Central memory CD8-positive, alpha-beta T cell (primary cell): ENCODE measurements around the gene CPNE4.

ENCODE experiments used
- ATAC-seq: fragments of 150-1000 bp; cut with Tn5 transposase; replicated peaks from 2 replicates; pipeline ENCODE4 v1.10.0; 2022; ENCODE audit warnings: mild to moderate bottlenecking, moderate FRiP score, moderate number of reproducible peaks; ENCODE audit not compliant: poor library complexity, severe bottlenecking; ENCODE audit errors: extremely low read depth
- DNase-seq, 2 donors: peaks; one replicate each; pipeline ENCODE4 v3.0.0; 2021; ENCODE audit warnings: low spot score in 2 of 2
- H3K27ac Mint-ChIP-seq: one replicate; pipeline ENCODE4 v1.8.0; 2022; ENCODE audit warnings: low read depth, mild to moderate bottlenecking, moderate library complexity, mixed read lengths
- H3K27me3 Mint-ChIP-seq: one replicate; pipeline ENCODE4 v1.8.0; 2022; ENCODE audit warnings: mixed read lengths
- H3K36me3 Mint-ChIP-seq: one replicate; pipeline ENCODE4 v1.8.0; 2022; ENCODE audit warnings: mild to moderate bottlenecking, moderate library complexity, mixed read lengths; ENCODE audit not compliant: insufficient read depth
- H3K4me1 Mint-ChIP-seq: one replicate; pipeline ENCODE4 v1.8.0; 2022; ENCODE audit warnings: mixed read lengths
- H3K4me3 Mint-ChIP-seq: one replicate; pipeline ENCODE4 v1.8.0; 2022; ENCODE audit warnings: mild to moderate bottlenecking, moderate library complexity, mixed read lengths
- H3K9me3 Mint-ChIP-seq: one replicate; pipeline ENCODE4 v1.8.0; 2022; ENCODE audit warnings: mixed read lengths

The CPNE4 gene

DNA sequence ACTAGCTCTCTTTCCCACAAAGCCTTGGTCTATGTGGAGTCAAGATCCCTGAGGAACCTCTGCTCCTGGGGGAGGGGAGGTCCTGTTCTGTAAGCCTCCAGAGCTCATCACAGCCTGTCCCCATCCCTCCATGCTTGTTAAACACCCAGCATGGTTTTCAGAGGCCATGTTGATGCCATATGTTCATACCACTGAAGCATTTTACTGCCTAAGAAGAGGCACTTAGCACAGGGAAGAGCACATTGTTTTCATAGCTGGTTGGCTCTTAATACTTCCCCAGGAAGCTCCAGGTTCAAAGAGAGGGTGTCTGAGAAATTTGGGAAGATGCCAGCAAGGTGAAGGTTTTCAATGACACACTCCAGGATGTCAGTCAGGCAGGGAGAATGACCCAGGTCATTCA, 25.6 kb downstream of the CPNE4 start:
- Mint-ChIP-seq H3K9me3 (no peaks in the 10 kb centered on the region), H3K4me3 (no peak overlapping the region), H3K27me3 (peaks cover 7% of the 10 kb centered on the region), H3K4me1 (no peaks in the 10 kb centered on the region), H3K27ac (no peak overlapping the region), H3K36me3 (no peaks in the 10 kb centered on the region)
- ATAC-seq = no peak
- DNase-seq = no peak

DNA sequence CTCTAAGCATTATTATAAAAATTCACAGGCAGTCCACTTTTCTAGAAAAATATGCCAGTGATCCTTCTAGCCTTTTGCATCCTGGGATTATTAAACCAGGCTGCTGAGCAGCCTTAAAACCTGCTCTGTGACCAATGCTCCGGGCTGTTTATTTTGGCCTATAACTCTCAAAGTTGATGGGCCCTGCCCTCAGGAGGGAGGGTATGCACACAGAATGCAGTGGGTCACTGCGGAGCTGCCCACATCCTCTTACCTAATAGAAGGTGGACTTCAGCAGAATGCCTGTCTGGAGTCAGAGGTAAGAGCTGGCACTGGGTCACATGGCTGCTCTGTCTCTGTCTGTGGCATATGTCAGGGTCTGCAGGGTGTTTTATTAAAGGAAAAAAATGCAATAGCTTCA, 26.0 kb downstream of the CPNE4 start:
- Mint-ChIP-seq H3K4me3 (no peak overlapping the region), H3K9me3 (no peaks in the 10 kb centered on the region), H3K4me1 (no peaks in the 10 kb centered on the region), H3K27me3 (peaks cover 3% of the 10 kb centered on the region), H3K36me3 (no peaks in the 10 kb centered on the region), H3K27ac (no peak overlapping the region)
- DNase-seq (no peak), ATAC-seq (no peak)

- H3K27me3 Mint-ChIP-seq = no peaks in the 10 kb centered on the region
- ATAC-seq (no peak), DNase-seq (no peak)
- no peaks in the 10 kb centered on the region for H3K36me3 Mint-ChIP-seq
- no peak overlapping the region for H3K4me3 Mint-ChIP-seq
- no peak overlapping the region for H3K27ac Mint-ChIP-seq
- H3K4me1 Mint-ChIP-seq = no peaks in the 10 kb centered on the region
- no peaks in the 10 kb centered on the region for H3K9me3 Mint-ChIP-seq
These were observed 27.2 kb downstream of the CPNE4 start for GRCh38 chr3:132007617-132008016.

- no peak overlapping the region for H3K27ac Mint-ChIP-seq
- H3K27me3 Mint-ChIP-seq = no peaks in the 10 kb centered on the region
- no peak for ATAC-seq
- no peak for DNase-seq
- no peaks in the 10 kb centered on the region for H3K4me1 Mint-ChIP-seq
- H3K4me3 Mint-ChIP-seq = no peak overlapping the region
- H3K36me3 Mint-ChIP-seq = no peaks in the 10 kb centered on the region
- no peaks in the 10 kb centered on the region for H3K9me3 Mint-ChIP-seq
These were observed 28.1 kb downstream of the CPNE4 start for GRCh38 chr3:132006605-132007204.

DNA sequence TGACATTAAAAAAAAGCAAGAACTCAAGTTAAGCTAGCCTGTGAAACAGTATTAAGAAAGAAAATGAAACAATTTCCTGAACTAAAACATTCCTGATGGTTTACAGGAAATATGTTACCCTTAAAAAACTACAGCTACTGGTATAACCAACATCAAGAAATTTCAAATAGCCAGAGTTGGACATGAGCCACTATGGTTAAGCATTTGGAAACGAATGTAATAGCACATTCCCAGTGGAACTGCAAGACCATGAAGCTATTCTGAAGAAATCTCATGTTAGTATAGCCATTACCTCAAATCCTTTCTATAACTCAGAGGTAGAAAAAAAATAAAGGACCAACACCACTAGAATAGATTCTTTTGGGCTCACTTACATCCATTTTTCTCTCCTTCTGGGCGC, 30.2 kb downstream of the CPNE4 start:
- Mint-ChIP-seq H3K4me1 (no peaks in the 10 kb centered on the region), H3K27me3 (peaks cover 4% of the 10 kb centered on the region), H3K4me3 (no peak overlapping the region), H3K36me3 (no peaks in the 10 kb centered on the region), H3K27ac (no peak overlapping the region), H3K9me3 (peaks cover 5% of the 10 kb centered on the region)
- no peak for DNase-seq
- ATAC-seq = no peak

GRCh38 chr3:132003685-132004084, 31.1 kb downstream of the CPNE4 start:
- ATAC-seq (no peak), DNase-seq (no peak)
- H3K27ac Mint-ChIP-seq = no peak overlapping the region
- H3K27me3 Mint-ChIP-seq = peaks cover 13% of the 10 kb centered on the region
- no peaks in the 10 kb centered on the region for H3K36me3 Mint-ChIP-seq
- no peak overlapping the region for H3K4me3 Mint-ChIP-seq
- peaks cover 5% of the 10 kb centered on the region for H3K9me3 Mint-ChIP-seq
- H3K4me1 Mint-ChIP-seq = no peaks in the 10 kb centered on the region

DNA sequence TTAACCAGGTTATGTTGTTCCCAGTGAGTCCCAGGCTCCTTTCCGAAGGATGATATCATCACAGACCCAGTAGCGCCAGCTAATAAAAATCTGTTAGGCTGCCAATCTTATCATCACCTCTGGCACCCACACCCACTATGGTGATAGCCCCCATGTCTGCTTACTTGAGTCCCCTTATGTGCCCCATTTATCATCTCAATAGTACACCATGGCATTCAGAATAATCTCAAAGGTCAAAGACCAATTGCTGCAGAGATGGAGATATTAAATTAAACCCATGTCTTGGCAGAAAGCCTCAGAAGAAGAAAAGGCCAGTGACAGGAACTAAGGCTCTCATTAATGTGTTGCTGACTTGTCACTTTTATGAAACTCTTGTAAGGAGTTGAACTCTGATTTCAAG, 32.8 kb downstream of the CPNE4 start:
- H3K4me3 Mint-ChIP-seq = no peak overlapping the region
- DNase-seq = no peak
- H3K9me3 Mint-ChIP-seq = peaks cover 5% of the 10 kb centered on the region
- H3K27ac Mint-ChIP-seq = no peak overlapping the region
- no peaks in the 10 kb centered on the region for H3K4me1 Mint-ChIP-seq
- no peak for ATAC-seq
- peaks cover 16% of the 10 kb centered on the region for H3K27me3 Mint-ChIP-seq
- no peaks in the 10 kb centered on the region for H3K36me3 Mint-ChIP-seq

GRCh38 chr3:132001036-132001435, 33.8 kb downstream of the CPNE4 start:
- ATAC-seq (no peak), DNase-seq (no peak)
- no peak overlapping the region for H3K27ac Mint-ChIP-seq

DNA sequence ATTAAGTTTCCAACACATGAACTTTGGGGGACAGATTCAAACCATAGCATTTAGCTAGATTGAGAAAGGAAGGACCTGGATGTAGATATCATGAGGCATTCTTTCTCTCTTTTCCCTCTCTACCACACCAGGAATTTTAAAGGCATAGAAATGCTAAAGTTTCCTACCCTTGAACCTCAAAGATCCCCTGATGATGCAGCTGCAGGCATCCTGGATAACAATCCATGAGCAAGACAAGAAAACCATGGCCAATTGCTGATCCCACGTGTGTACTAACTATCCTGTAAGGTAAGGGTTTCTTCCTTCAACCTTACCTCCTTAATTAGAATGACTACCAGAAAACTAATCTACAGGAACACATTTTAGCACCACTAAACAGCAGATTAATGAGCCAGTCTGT, 36.8 kb downstream of the CPNE4 start:
- Mint-ChIP-seq H3K4me3 (no peak overlapping the region), H3K9me3 (peaks cover 5% of the 10 kb centered on the region), H3K27me3 (peaks cover 16% of the 10 kb centered on the region), H3K4me1 (no peaks in the 10 kb centered on the region), H3K36me3 (no peaks in the 10 kb centered on the region), H3K27ac (no peak overlapping the region)
- DNase-seq (no peak), ATAC-seq (no peak)

More at GRCh38 chr3:132001036-132001435, 33.8 kb downstream of the CPNE4 start:
- Mint-ChIP-seq H3K4me3 (no peak overlapping the region), H3K27me3 (peaks cover 16% of the 10 kb centered on the region), H3K36me3 (no peaks in the 10 kb centered on the region), H3K9me3 (peaks cover 5% of the 10 kb centered on the region), H3K4me1 (no peaks in the 10 kb centered on the region)

DNA sequence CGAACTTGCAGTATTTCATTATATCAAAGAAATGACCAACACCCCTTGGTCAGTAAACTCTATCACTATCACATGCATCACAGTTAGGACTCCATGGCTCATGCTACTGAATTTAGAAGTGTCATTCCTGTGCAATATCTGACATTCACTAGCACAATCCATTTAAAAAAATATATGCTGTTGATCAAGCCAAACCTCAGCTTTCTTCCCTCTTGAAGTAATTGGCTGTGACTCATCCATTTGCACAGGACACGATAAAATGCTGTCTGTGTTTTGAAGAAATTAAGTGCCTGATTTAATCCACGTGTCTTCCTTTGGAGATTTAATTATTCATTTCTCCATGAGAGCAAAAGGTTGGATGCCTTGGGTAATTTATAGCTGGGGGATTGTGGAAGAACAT, 38.9 kb downstream of the CPNE4 start:
- DNase-seq = no peak
- H3K27me3 Mint-ChIP-seq = peaks cover 16% of the 10 kb centered on the region
- H3K9me3 Mint-ChIP-seq = no peaks in the 10 kb centered on the region

DNA sequence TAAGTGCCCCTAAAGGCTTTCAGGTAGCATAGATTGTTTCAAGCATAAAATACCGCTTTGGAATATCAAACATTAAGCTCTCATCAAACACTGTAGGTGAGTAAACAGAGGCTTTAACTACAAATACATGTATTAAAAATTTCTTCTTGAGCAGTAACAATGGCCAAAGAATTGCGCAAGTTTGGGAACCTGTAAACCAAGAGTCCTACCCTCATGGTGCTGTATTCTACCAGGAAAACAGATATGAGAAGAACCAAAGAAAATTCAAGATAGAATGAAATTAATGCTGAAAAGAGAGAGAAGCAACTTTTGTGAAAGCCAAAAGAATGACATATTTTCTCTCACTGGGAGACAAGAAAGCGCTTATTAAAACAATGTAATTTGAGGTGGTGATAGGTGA, 45.5 kb downstream of the CPNE4 start:
- Mint-ChIP-seq H3K4me3 (no peak overlapping the region), H3K27me3 (no peaks in the 10 kb centered on the region), H3K36me3 (no peaks in the 10 kb centered on the region), H3K9me3 (no peaks in the 10 kb centered on the region), H3K27ac (no peak overlapping the region), H3K4me1 (no peaks in the 10 kb centered on the region)
- ATAC-seq (no peak), DNase-seq (no peak)

More for the DNA sequence above, 38.9 kb downstream of the CPNE4 start:
- H3K4me1 Mint-ChIP-seq = no peaks in the 10 kb centered on the region
- H3K36me3 Mint-ChIP-seq = no peaks in the 10 kb centered on the region
- no peak for ATAC-seq
- no peak overlapping the region for H3K4me3 Mint-ChIP-seq
- H3K27ac Mint-ChIP-seq = no peak overlapping the region

DNA sequence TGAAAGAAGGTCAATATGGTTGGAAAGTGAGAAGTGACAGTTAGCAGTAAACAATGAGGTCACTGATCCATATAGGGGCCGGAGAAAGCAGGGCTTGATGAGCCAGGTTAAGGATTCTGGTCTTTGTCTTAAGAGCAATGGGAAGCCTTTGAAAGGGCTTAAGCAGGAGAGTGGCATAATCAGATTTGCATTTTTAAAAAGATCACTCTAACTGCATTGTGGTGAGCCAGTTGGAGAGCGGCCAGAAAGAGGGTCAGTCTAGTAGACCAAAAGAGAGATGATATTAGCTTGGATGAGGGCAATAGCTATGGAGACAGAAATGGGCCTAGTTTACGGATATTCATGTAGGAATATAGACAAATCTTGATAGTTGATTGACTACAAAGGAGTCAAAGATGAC, 46.6 kb downstream of the CPNE4 start:
- no peaks in the 10 kb centered on the region for H3K4me1 Mint-ChIP-seq
- no peak overlapping the region for H3K27ac Mint-ChIP-seq
- H3K9me3 Mint-ChIP-seq = no peaks in the 10 kb centered on the region
- H3K36me3 Mint-ChIP-seq = no peaks in the 10 kb centered on the region
- ATAC-seq = no peak
- H3K27me3 Mint-ChIP-seq = no peaks in the 10 kb centered on the region
- no peak overlapping the region for H3K4me3 Mint-ChIP-seq
- DNase-seq = no peak

GRCh38 chr3:131983689-131984088, 51.1 kb downstream of the CPNE4 start:
- Mint-ChIP-seq H3K27ac (no peak overlapping the region), H3K4me1 (no peaks in the 10 kb centered on the region), H3K27me3 (peaks cover 17% of the 10 kb centered on the region), H3K36me3 (peaks cover 1% of the 10 kb centered on the region), H3K9me3 (peaks cover 6% of the 10 kb centered on the region), H3K4me3 (no peak overlapping the region)
- DNase-seq (no peak), ATAC-seq (no peak)

- H3K4me1 Mint-ChIP-seq = no peaks in the 10 kb centered on the region
- H3K4me3 Mint-ChIP-seq = no peak overlapping the region
- DNase-seq (no peak), ATAC-seq (no peak)
- H3K36me3 Mint-ChIP-seq = peaks cover 1% of the 10 kb centered on the region
- peaks cover 17% of the 10 kb centered on the region for H3K27me3 Mint-ChIP-seq
- peaks cover 6% of the 10 kb centered on the region for H3K9me3 Mint-ChIP-seq
- H3K27ac Mint-ChIP-seq = no peak overlapping the region
These were observed 53.5 kb downstream of the CPNE4 start for GRCh38 chr3:131981323-131981722.
